SJCRH30 (cell line): Measurements from ENCODE around the gene KCNB1. TPM values are rescaled to one million over a fixed set of nuclear protein-coding genes. Genes with fewer than 3 reads are reported as not detected.

Experiments
- DNase-seq, 2 experiments: peaks; one replicate each; pipeline ENCODE4 v3.0.0-alpha.2; 2015 to 2020
- H3K27ac ChIP-seq: fragments of 250-450 bp; sonication (Bioruptor Pico); 2 replicates; pipeline ENCODE4 v1.5.1; 2020; ENCODE audit warnings: mild to moderate bottlenecking, moderate library complexity
- H3K27me3 ChIP-seq: fragments of 250-450 bp; sonication (Bioruptor Pico); 2 replicates; pipeline ENCODE4 v1.5.1; 2020; ENCODE audit warnings: mild to moderate bottlenecking, moderate library complexity
- H3K36me3 ChIP-seq: fragments of 250-450 bp; sonication (Bioruptor Pico); 2 replicates; pipeline ENCODE4 v1.5.1; 2020; ENCODE audit warnings: mild to moderate bottlenecking, moderate library complexity
- H3K4me1 ChIP-seq: fragments of 250-450 bp; sonication (Bioruptor Pico); 2 replicates; pipeline ENCODE4 v1.5.1; 2020; ENCODE audit warnings: mild to moderate bottlenecking, moderate library complexity
- H3K4me3 ChIP-seq: fragments of 250-450 bp; sonication (Bioruptor Pico); 2 replicates; pipeline ENCODE4 v1.5.1; 2020; ENCODE audit warnings: mild to moderate bottlenecking, moderate library complexity
- H3K9me3 ChIP-seq: fragments of 250-450 bp; sonication (Bioruptor Pico); replicated peaks from 2 replicates; pipeline ENCODE4 v1.5.1; 2020; ENCODE audit warnings: mild to moderate bottlenecking, moderate library complexity
- total RNA-seq: library from RNA; depleted of rRNA; stranded (reverse); fragments of >200 nt; shearing (Covaris generic); gene quantifications from 2 replicates; pipeline ENCODE4 v1.2.3, GENCODE V29; 2014

Gene KCNB1
- total RNA-seq, 1 experiment from 2014 or later: 0.10 TPM

GRCh38 chr20:49447946-49448809, 34.3 kb downstream of the KCNB1 start:
- Histone ChIP-seq H3K4me3 (no peak overlapping the region), H3K9me3 (no peaks in the 10 kb centered on the region), H3K27ac (no peak overlapping the region), H3K4me1 (peaks cover 19% of the 10 kb centered on the region), H3K36me3 (no peaks in the 10 kb centered on the region), H3K27me3 (no peaks in the 10 kb centered on the region)
- DNase-seq: peak in 1 of 2 experiments; percentile 39

GRCh38 chr20:49447364-49447763, 35.1 kb downstream of the KCNB1 start:
- H3K4me1 ChIP-seq: peaks cover 19% of the 10 kb centered on the region
- no peaks in the 10 kb centered on the region; the same call in 1 of the 2 replicates for H3K27me3 ChIP-seq
- no peak for DNase-seq
- no peaks in the 10 kb centered on the region for H3K36me3 ChIP-seq
- no peaks in the 10 kb centered on the region for H3K9me3 ChIP-seq
- H3K27ac ChIP-seq: no peak overlapping the region
- H3K4me3 ChIP-seq: no peak overlapping the region

- no peak overlapping the region for H3K27ac ChIP-seq
- H3K4me1 ChIP-seq: peaks cover 19% of the 10 kb centered on the region
- H3K4me3 ChIP-seq: no peak overlapping the region
- no peaks in the 10 kb centered on the region for H3K9me3 ChIP-seq
- no peaks in the 10 kb centered on the region; the same call in 1 of the 2 replicates for H3K27me3 ChIP-seq
- no peaks in the 10 kb centered on the region for H3K36me3 ChIP-seq
- peak; percentile 35 to 37 for DNase-seq
These were observed 35.7 kb downstream of the KCNB1 start for GRCh38 chr20:49446808-49447207.

- Histone ChIP-seq H3K36me3 (no peaks in the 10 kb centered on the region), H3K27ac (no peak overlapping the region), H3K9me3 (no peaks in the 10 kb centered on the region), H3K4me1 (peaks cover 19% of the 10 kb centered on the region), H3K27me3 (no peaks in the 10 kb centered on the region; the same call in 1 of the 2 replicates), H3K4me3 (no peak overlapping the region)
- DNase-seq: no peak
These were observed 36.4 kb downstream of the KCNB1 start for GRCh38 chr20:49446080-49446479.

GRCh38 chr20:49445176-49445575, 37.3 kb downstream of the KCNB1 start:
- H3K9me3 ChIP-seq: no peaks in the 10 kb centered on the region
- no peaks in the 10 kb centered on the region for H3K36me3 ChIP-seq
- no peak for DNase-seq
- H3K4me1 ChIP-seq: peaks cover 11% of the 10 kb centered on the region
- no peak overlapping the region for H3K27ac ChIP-seq
- no peaks in the 10 kb centered on the region; the same call in none of the 2 replicates for H3K27me3 ChIP-seq
- H3K4me3 ChIP-seq: no peak overlapping the region

- no peak for DNase-seq
These were observed 37.9 kb downstream of the KCNB1 start for GRCh38 chr20:49444553-49444990.

GRCh38 chr20:49437057-49437456, 45.4 kb downstream of the KCNB1 start:
- Histone ChIP-seq H3K27ac (no peak overlapping the region), H3K36me3 (no peaks in the 10 kb centered on the region), H3K27me3 (peaks cover 9% of the 10 kb centered on the region), H3K9me3 (no peaks in the 10 kb centered on the region), H3K4me1 (no peaks in the 10 kb centered on the region), H3K4me3 (no peak overlapping the region)
- no peak for DNase-seq

More at GRCh38 chr20:49444553-49444990, 37.9 kb downstream of the KCNB1 start:
- Histone ChIP-seq H3K4me1 (peaks cover 6% of the 10 kb centered on the region; the same call in 1 of the 2 replicates), H3K36me3 (no peaks in the 10 kb centered on the region), H3K27ac (no peak overlapping the region), H3K4me3 (no peak overlapping the region), H3K27me3 (no peaks in the 10 kb centered on the region; the same call in none of the 2 replicates), H3K9me3 (no peaks in the 10 kb centered on the region)

GRCh38 chr20:49435639-49436038, 46.8 kb downstream of the KCNB1 start:
- Histone ChIP-seq H3K9me3 (no peaks in the 10 kb centered on the region), H3K4me3 (no peak overlapping the region), H3K27ac (no peak overlapping the region), H3K4me1 (no peaks in the 10 kb centered on the region), H3K27me3 (peaks cover 9% of the 10 kb centered on the region), H3K36me3 (no peaks in the 10 kb centered on the region)
- no peak for DNase-seq

GRCh38 chr20:49433333-49433732, 49.1 kb downstream of the KCNB1 start:
- Histone ChIP-seq H3K4me3 (no peak overlapping the region), H3K4me1 (no peaks in the 10 kb centered on the region), H3K27ac (no peak overlapping the region), H3K36me3 (no peaks in the 10 kb centered on the region), H3K27me3 (peaks cover 9% of the 10 kb centered on the region; the same call in 1 of the 2 replicates), H3K9me3 (no peaks in the 10 kb centered on the region)
- DNase-seq: no peak

GRCh38 chr20:49432550-49432949, 49.9 kb downstream of the KCNB1 start:
- H3K27ac ChIP-seq: no peak overlapping the region
- peaks cover 2% of the 10 kb centered on the region for H3K27me3 ChIP-seq
- no peak for DNase-seq
- H3K4me1 ChIP-seq: no peaks in the 10 kb centered on the region
- no peaks in the 10 kb centered on the region for H3K36me3 ChIP-seq
- no peaks in the 10 kb centered on the region for H3K9me3 ChIP-seq
- H3K4me3 ChIP-seq: no peak overlapping the region

- no peaks in the 10 kb centered on the region; the same call in none of the 2 replicates for H3K27me3 ChIP-seq
- DNase-seq: no peak
These were observed 51.1 kb downstream of the KCNB1 start for GRCh38 chr20:49431329-49431728.

GRCh38 chr20:49430320-49430719, 52.1 kb downstream of the KCNB1 start:
- Histone ChIP-seq H3K4me1 (no peaks in the 10 kb centered on the region), H3K27ac (no peak overlapping the region), H3K36me3 (no peaks in the 10 kb centered on the region), H3K9me3 (no peaks in the 10 kb centered on the region), H3K27me3 (no peaks in the 10 kb centered on the region; the same call in none of the 2 replicates), H3K4me3 (no peak overlapping the region)
- DNase-seq: no peak

More at GRCh38 chr20:49431329-49431728, 51.1 kb downstream of the KCNB1 start:
- Histone ChIP-seq H3K36me3 (no peaks in the 10 kb centered on the region), H3K4me1 (no peaks in the 10 kb centered on the region), H3K9me3 (no peaks in the 10 kb centered on the region), H3K4me3 (no peak overlapping the region), H3K27ac (no peak overlapping the region)

- Histone ChIP-seq H3K36me3 (no peaks in the 10 kb centered on the region), H3K4me1 (peaks cover 4% of the 10 kb centered on the region; the same call in 1 of the 2 replicates), H3K4me3 (no peak overlapping the region), H3K9me3 (no peaks in the 10 kb centered on the region), H3K27me3 (no peaks in the 10 kb centered on the region; the same call in none of the 2 replicates), H3K27ac (no peak overlapping the region)
- DNase-seq: no peak
These were observed 54.5 kb downstream of the KCNB1 start for GRCh38 chr20:49427751-49428518.

GRCh38 chr20:49426873-49427272, 55.6 kb downstream of the KCNB1 start:
- DNase-seq: no peak

GRCh38 chr20:49426395-49426794, 56.1 kb downstream of the KCNB1 start:
- no peak for DNase-seq
- no peak overlapping the region for H3K27ac ChIP-seq
- no peaks in the 10 kb centered on the region for H3K36me3 ChIP-seq

More at GRCh38 chr20:49426873-49427272, 55.6 kb downstream of the KCNB1 start:
- H3K27me3 ChIP-seq: no peaks in the 10 kb centered on the region; the same call in none of the 2 replicates
- H3K9me3 ChIP-seq: no peaks in the 10 kb centered on the region
- peaks cover 4% of the 10 kb centered on the region; the same call in 1 of the 2 replicates for H3K4me1 ChIP-seq
- H3K4me3 ChIP-seq: no peak overlapping the region
- H3K27ac ChIP-seq: no peak overlapping the region
- no peaks in the 10 kb centered on the region for H3K36me3 ChIP-seq

More at GRCh38 chr20:49426395-49426794, 56.1 kb downstream of the KCNB1 start:
- Histone ChIP-seq H3K4me1 (peaks cover 4% of the 10 kb centered on the region; the same call in 1 of the 2 replicates), H3K4me3 (no peak overlapping the region), H3K27me3 (no peaks in the 10 kb centered on the region; the same call in none of the 2 replicates), H3K9me3 (no peaks in the 10 kb centered on the region)
